ENCODE data around the gene IPO7.
"Not testable (repeated sequence)": the region's sequence is repeated elsewhere in the genome, so short reads cannot be mapped to it uniquely, and the experiment has no call there.

IPO7 gene

GRCh38 chr11:9357041-9357440 lies 27.4 kb upstream of the IPO7 start:
- Mint-ChIP-seq H3K27me3 (ENCODE audit: low read depth) (no peaks in the 10 kb centered on the region), H3K4me1 (no peaks in the 10 kb centered on the region), H3K27ac (no peak overlapping the region), H3K4me3 (no peak overlapping the region), H3K36me3 (ENCODE audit: low read depth) (no peaks in the 10 kb centered on the region), H3K9me3 (no peaks in the 10 kb centered on the region)
- TF ChIP-seq, protein P1, sequence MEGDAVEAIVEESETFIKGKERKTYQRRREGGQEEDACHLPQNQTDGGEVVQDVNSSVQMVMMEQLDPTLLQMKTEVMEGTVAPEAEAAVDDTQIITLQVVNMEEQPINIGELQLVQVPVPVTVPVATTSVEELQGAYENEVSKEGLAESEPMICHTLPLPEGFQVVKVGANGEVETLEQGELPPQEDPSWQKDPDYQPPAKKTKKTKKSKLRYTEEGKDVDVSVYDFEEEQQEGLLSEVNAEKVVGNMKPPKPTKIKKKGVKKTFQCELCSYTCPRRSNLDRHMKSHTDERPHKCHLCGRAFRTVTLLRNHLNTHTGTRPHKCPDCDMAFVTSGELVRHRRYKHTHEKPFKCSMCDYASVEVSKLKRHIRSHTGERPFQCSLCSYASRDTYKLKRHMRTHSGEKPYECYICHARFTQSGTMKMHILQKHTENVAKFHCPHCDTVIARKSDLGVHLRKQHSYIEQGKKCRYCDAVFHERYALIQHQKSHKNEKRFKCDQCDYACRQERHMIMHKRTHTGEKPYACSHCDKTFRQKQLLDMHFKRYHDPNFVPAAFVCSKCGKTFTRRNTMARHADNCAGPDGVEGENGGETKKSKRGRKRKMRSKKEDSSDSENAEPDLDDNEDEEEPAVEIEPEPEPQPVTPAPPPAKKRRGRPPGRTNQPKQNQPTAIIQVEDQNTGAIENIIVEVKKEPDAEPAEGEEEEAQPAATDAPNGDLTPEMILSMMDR (IDR thresholded peaks at IDR 0.05; ENCODE audit: unreplicated experiment in 3 of 3), result no peak

- Mint-ChIP-seq H3K27ac (peak overlapping the region in 2 of 3 experiments; percentile 4 to 16), H3K4me1 (peaks cover 20% of the 10 kb centered on the region)
- not testable (repeated sequence) for H3K4me3 Mint-ChIP-seq; H3K27me3 Mint-ChIP-seq (ENCODE audit: low read depth); H3K9me3 Mint-ChIP-seq; H3K36me3 Mint-ChIP-seq (ENCODE audit: low read depth)
Observed at GRCh38 chr11:9360862-9361622, 23.4 kb upstream of the IPO7 start.

GRCh38 chr11:9362393-9362863 lies 22.0 kb upstream of the IPO7 start:
- Mint-ChIP-seq H3K9me3 (no peaks in the 10 kb centered on the region), H3K27ac (peak overlapping the region; percentile 91 to 99 (median 94)), H3K36me3 (ENCODE audit: low read depth) (no peaks in the 10 kb centered on the region), H3K4me1 (peaks cover 20% of the 10 kb centered on the region), H3K4me3 (peak overlapping the region in 1 of 3 experiments; percentile 87), H3K27me3 (ENCODE audit: low read depth) (no peaks in the 10 kb centered on the region)
- TF ChIP-seq, protein P1 (IDR thresholded peaks at IDR 0.05; ENCODE audit: unreplicated experiment in 3 of 3), result no peak

- peak overlapping the region; percentile 82 to 87 (median 86) for H3K4me3 Mint-ChIP-seq
- H3K9me3 Mint-ChIP-seq, result no peaks in the 10 kb centered on the region
- H3K27me3 Mint-ChIP-seq (ENCODE audit: low read depth), result no peaks in the 10 kb centered on the region
- peaks cover 20% of the 10 kb centered on the region for H3K4me1 Mint-ChIP-seq
- no peaks in the 10 kb centered on the region for H3K36me3 Mint-ChIP-seq (ENCODE audit: low read depth)
- peak overlapping the region; percentile 91 to 99 (median 94) for H3K27ac Mint-ChIP-seq
- TF ChIP-seq, protein P1 (IDR thresholded peaks at IDR 0.05; ENCODE audit: unreplicated experiment in 3 of 3), result no peak
Observed at GRCh38 chr11:9363954-9364912, 20.2 kb upstream of the IPO7 start.

- H3K27ac Mint-ChIP-seq, result peak overlapping the region in 2 of 3 experiments; percentile 44 to 67
- H3K36me3 Mint-ChIP-seq (ENCODE audit: low read depth), result no peaks in the 10 kb centered on the region
- H3K4me3 Mint-ChIP-seq, result peak overlapping the region in 1 of 3 experiments; percentile 10
- H3K27me3 Mint-ChIP-seq (ENCODE audit: low read depth), result no peaks in the 10 kb centered on the region
- TF ChIP-seq, protein P1 (IDR thresholded peaks at IDR 0.05; ENCODE audit: unreplicated experiment in 3 of 3), result no peak
- H3K9me3 Mint-ChIP-seq, result no peaks in the 10 kb centered on the region
- H3K4me1 Mint-ChIP-seq, result peaks cover 16% of the 10 kb centered on the region
Observed at GRCh38 chr11:9367551-9367950, 16.9 kb upstream of the IPO7 start.

DNA sequence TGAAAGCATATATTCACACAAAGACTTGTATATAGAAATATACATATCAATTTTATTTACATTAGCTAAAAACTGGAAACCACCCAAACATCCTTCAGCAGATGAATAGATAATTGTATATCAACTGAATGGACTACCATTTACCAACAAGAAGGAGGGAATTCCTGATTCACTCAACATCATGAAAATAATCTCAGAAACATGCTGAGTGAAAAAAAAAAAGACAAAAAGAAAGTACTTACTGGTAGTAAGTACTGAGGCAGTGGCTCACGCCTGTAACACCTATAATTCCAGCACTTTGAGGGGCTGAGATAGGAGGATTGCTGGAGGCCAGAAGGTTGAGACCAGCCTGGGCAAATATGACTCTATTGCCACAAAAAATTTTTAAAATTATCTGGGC lies 7.4 kb upstream of the IPO7 start:
- no peaks in the 10 kb centered on the region for H3K9me3 Mint-ChIP-seq
- peaks cover 10% of the 10 kb centered on the region for H3K27me3 Mint-ChIP-seq (ENCODE audit: low read depth)
- peaks cover 6% of the 10 kb centered on the region for H3K4me1 Mint-ChIP-seq
- H3K36me3 Mint-ChIP-seq (ENCODE audit: low read depth), result no peaks in the 10 kb centered on the region
- TF ChIP-seq, protein P1 (IDR thresholded peaks at IDR 0.05; ENCODE audit: unreplicated experiment in 3 of 3), result no peak
- H3K27ac Mint-ChIP-seq, result no peak overlapping the region
- no peak overlapping the region for H3K4me3 Mint-ChIP-seq

Data from nephron (organoid).